SJCRH30 (cell line): ENCODE results near the gene C10orf67. TPM values are rescaled to one million over a fixed set of nuclear protein-coding genes. Genes with fewer than 3 reads are reported as not detected.
"Not testable (repeated sequence)": the region's sequence is repeated elsewhere in the genome, so short reads cannot be mapped to it uniquely, and the experiment has no call there.

Experiments used
- DNase-seq, 2 experiments: peaks; one replicate each; pipeline ENCODE4 v3.0.0-alpha.2; 2015 to 2020
- H3K27ac ChIP-seq: fragments of 250-450 bp; sonication (Bioruptor Pico); 2 replicates; pipeline ENCODE4 v1.5.1; 2020; ENCODE audit warnings: mild to moderate bottlenecking, moderate library complexity
- H3K27me3 ChIP-seq: fragments of 250-450 bp; sonication (Bioruptor Pico); 2 replicates; pipeline ENCODE4 v1.5.1; 2020; ENCODE audit warnings: mild to moderate bottlenecking, moderate library complexity
- H3K36me3 ChIP-seq: fragments of 250-450 bp; sonication (Bioruptor Pico); 2 replicates; pipeline ENCODE4 v1.5.1; 2020; ENCODE audit warnings: mild to moderate bottlenecking, moderate library complexity
- H3K4me1 ChIP-seq: fragments of 250-450 bp; sonication (Bioruptor Pico); 2 replicates; pipeline ENCODE4 v1.5.1; 2020; ENCODE audit warnings: mild to moderate bottlenecking, moderate library complexity
- H3K4me3 ChIP-seq: fragments of 250-450 bp; sonication (Bioruptor Pico); 2 replicates; pipeline ENCODE4 v1.5.1; 2020; ENCODE audit warnings: mild to moderate bottlenecking, moderate library complexity
- H3K9me3 ChIP-seq: fragments of 250-450 bp; sonication (Bioruptor Pico); replicated peaks from 2 replicates; pipeline ENCODE4 v1.5.1; 2020; ENCODE audit warnings: mild to moderate bottlenecking, moderate library complexity
- total RNA-seq: library from RNA; depleted of rRNA; stranded (reverse); fragments of >200 nt; shearing (Covaris generic); gene quantifications from 2 replicates; pipeline ENCODE4 v1.2.3, GENCODE V29; 2014

Gene C10orf67
- total RNA-seq, 1 experiment from 2014 or later: 0.16 TPM

DNA sequence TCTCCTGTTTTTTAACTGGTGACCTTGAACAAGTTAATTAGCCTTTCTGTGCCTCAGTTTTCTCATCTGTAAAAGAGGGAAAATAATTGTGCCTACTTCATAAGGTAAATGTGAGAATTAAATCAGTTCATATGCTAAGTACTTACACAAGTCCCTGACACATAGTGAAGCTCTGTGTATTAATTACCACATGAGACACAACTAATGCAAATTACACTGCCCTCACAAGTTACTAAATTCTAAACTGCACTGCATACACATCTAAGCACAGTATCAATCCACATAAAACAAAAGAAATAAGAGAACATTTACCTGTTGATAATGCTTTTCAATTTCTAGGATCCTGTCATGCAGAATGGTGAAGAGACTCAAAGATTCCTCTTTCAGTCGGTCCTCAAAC is 22.5 kb downstream of the C10orf67 start:
- Histone ChIP-seq H3K36me3 (no peaks in the 10 kb centered on the region), H3K9me3 (peaks cover 3% of the 10 kb centered on the region; the same call in 1 of the 2 replicates), H3K27me3 (no peaks in the 10 kb centered on the region), H3K4me1 (no peaks in the 10 kb centered on the region), H3K4me3 (no peak overlapping the region), H3K27ac (no peak overlapping the region)
- no peak for DNase-seq

DNA sequence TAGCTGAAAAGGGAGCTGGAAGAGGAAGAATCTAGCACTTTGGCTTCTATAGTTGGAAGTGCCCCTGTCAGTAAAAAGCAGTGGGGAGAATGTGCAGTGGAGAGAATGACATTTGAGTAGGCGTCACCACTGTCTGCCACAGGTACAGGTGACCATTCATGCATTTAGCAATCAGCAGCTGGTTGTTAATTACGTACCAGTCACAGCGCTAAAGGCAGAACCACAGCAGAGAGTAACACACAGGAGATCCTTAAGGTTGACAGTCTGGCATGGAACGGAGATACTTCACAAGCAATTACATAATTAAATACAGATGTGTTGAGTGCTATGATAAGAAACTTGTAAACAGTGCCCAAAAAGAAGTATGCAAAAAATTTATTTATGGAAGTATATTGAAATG is 24.8 kb downstream of the C10orf67 start:
- Histone ChIP-seq H3K4me1 (peaks cover 3% of the 10 kb centered on the region; the same call in 1 of the 2 replicates), H3K4me3 (no peak overlapping the region), H3K27me3 (no peaks in the 10 kb centered on the region), H3K9me3 (peaks cover 3% of the 10 kb centered on the region; the same call in 1 of the 2 replicates), H3K36me3 (no peaks in the 10 kb centered on the region), H3K27ac (no peak overlapping the region)
- DNase-seq: no peak

DNA sequence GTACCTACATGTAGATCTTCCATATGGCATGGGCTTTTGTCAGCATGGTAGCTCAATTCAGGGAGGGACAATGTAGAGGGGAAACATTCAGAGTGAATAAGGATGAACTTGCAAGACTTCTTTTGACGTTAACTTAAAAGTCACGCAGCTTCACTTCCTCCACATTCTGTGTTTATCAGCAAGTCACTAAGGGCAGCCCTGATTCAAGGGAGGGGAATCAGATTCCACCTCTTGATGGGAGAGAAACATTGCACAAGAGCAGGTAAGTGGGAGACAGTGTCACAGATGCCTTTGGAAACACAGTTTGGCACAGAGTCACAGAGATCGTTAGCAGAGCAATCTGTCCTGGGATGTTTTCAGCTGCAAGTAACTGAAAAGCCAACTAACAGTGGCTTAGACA is 26.2 kb downstream of the C10orf67 start:
- Histone ChIP-seq H3K36me3 (no peaks in the 10 kb centered on the region), H3K27me3 (no peaks in the 10 kb centered on the region), H3K4me1 (peaks cover 3% of the 10 kb centered on the region; the same call in 1 of the 2 replicates), H3K4me3 (no peak overlapping the region), H3K9me3 (peaks cover 3% of the 10 kb centered on the region; the same call in 1 of the 2 replicates), H3K27ac (no peak overlapping the region)
- no peak for DNase-seq

DNA sequence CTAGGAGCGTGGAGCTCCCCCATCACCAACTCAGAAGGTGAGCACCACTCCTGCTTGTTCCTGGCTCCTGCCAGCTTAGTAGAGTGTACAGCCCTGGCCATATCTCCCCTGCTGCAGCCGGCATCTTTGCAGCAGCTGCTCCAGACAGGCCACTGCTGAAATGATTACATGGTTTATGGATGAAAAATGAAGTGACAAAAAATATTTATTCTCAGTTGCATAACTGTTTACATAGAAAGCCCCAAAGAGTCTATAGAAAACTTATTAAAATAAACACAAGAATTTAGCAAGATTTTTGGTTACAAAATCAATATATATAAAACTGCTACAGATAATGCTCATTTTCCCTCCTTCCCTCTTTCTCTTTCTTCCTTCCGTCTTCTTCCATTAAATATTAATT is 27.2 kb downstream of the C10orf67 start:
- DNase-seq: peak in 1 of 2 experiments; percentile 34
- no peak overlapping the region for H3K4me3 ChIP-seq
- H3K27me3 ChIP-seq: no peaks in the 10 kb centered on the region
- no peak overlapping the region for H3K27ac ChIP-seq
- peaks cover under 1% of the 10 kb centered on the region; the same call in 1 of the 2 replicates for H3K9me3 ChIP-seq
- H3K4me1 ChIP-seq: peaks cover 3% of the 10 kb centered on the region; the same call in 1 of the 2 replicates
- H3K36me3 ChIP-seq: no peaks in the 10 kb centered on the region

DNA sequence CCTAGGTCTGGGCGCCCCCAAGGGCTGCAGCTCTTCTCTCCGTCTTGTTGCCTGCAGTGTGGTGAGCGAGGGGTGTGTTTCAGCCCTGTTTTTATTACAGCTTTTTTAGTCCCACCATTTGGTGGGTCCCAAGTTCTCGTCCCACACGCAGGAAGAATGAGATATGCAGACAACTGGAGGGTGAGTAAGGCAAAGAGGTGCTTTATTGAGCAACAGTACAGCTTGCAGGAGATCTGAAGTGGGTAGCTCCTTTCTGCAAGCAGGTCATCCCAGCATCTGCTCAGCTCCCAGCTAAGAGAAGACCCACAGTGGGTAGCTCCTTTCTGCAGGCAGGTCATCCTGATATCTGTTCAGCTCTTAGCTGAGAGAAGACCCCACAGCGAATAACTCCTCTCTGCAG is 28.2 kb downstream of the C10orf67 start:
- no peaks in the 10 kb centered on the region for H3K36me3 ChIP-seq
- no peaks in the 10 kb centered on the region for H3K9me3 ChIP-seq
- no peaks in the 10 kb centered on the region for H3K27me3 ChIP-seq
- no peak overlapping the region for H3K4me3 ChIP-seq
- peaks cover 3% of the 10 kb centered on the region; the same call in 1 of the 2 replicates for H3K4me1 ChIP-seq
- no peak for DNase-seq
- no peak overlapping the region for H3K27ac ChIP-seq

DNA sequence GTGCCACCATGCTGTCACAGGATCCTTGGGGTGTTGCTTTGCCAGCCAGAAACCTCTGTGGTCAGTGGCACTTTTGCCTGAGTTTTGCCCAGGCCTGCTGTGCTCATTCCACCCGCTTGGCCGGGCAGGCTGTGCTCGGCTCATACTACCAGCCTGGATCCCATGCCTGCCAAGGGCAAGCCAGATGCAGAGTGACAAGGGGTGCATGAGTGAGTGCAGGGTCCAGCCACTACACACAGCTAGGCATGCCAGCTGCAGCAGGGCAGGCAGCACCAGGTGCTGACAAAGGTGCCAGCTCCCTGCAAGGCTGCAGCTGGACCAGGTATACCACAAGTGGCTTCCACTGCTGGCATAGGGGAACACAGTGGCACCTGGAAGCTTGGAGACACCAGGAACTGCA is 28.6 kb downstream of the C10orf67 start:
- DNase-seq: no peak
- peaks cover 3% of the 10 kb centered on the region; the same call in 1 of the 2 replicates for H3K4me1 ChIP-seq
- H3K4me3 ChIP-seq: no peak overlapping the region
- H3K27me3 ChIP-seq: no peaks in the 10 kb centered on the region
- H3K36me3 ChIP-seq: no peaks in the 10 kb centered on the region
- no peak overlapping the region for H3K27ac ChIP-seq
- no peaks in the 10 kb centered on the region for H3K9me3 ChIP-seq

DNA sequence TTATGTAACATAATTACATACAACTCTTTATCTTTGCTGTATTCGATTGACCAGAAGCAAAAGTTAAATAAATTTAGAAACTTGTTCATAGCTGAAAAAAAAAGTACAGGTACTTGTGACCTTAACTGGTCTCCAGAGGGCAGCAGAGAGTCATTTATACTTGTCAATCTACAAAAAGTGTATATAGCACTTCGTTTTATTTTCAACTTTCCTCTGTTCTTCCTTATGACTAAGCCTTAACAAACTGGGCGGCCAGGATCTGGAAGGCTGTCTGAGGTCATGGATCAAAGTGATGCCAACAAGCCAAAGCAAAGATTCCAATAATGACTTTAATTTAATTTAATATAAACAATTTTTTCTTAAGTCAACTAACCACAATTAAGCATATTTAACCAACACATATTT is 29.8 kb downstream of the C10orf67 start:
- peak; percentile 73 to 90 for DNase-seq
- no peak overlapping the region for H3K4me3 ChIP-seq
- no peaks in the 10 kb centered on the region for H3K9me3 ChIP-seq
- H3K4me1 ChIP-seq: peaks cover 3% of the 10 kb centered on the region; the same call in 1 of the 2 replicates
- H3K27me3 ChIP-seq: no peaks in the 10 kb centered on the region
- H3K27ac ChIP-seq: no peak overlapping the region
- no peaks in the 10 kb centered on the region for H3K36me3 ChIP-seq

DNA sequence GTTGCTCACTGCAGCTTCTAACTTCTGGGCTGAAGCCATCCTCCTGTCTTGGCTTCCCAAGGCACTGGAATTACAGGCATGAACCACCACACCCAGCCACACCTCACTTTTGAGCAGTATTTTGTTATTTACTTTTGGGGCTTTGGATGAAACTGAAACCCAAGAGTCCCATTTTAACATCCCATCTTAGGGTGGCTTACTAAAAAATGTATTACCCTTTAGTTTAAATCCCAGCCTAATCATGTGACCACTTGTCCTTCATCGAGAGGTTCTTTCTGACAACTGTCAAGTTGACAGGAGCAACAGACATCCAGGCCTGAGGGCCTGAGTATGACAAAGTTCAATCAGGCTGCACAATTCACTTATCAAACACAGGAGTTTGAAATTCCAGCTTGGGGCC is 33.6 kb downstream of the C10orf67 start:
- Histone ChIP-seq H3K4me1 (peaks cover 3% of the 10 kb centered on the region; the same call in 1 of the 2 replicates), H3K4me3 (no peak overlapping the region), H3K27ac (no peak overlapping the region), H3K9me3 (no peaks in the 10 kb centered on the region), H3K27me3 (no peaks in the 10 kb centered on the region), H3K36me3 (no peaks in the 10 kb centered on the region)
- no peak for DNase-seq

DNA sequence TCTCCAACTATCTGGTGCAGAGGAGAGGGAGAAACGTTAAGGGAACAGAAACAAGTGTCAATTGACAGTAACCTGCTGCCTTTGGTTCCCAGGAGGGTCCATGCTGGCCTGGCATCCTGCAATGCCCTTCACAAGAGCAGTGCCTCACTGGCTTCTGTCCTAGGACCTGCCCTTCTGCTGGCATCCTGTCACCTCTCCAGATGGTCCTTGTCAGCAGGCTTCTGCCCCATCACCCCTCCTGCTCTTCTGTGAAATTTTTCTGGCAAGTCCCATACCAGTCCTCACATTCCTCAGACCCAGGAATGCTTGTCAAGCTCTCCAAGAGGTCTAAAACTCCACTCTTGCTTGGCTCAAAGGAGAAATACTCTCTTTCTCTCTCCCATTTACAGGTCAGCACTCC is 34.2 kb downstream of the C10orf67 start:
- no peak for DNase-seq
- no peaks in the 10 kb centered on the region for H3K36me3 ChIP-seq
- no peak overlapping the region for H3K4me3 ChIP-seq
- H3K27ac ChIP-seq: no peak overlapping the region
- peaks cover 3% of the 10 kb centered on the region; the same call in 1 of the 2 replicates for H3K4me1 ChIP-seq
- no peaks in the 10 kb centered on the region for H3K9me3 ChIP-seq
- H3K27me3 ChIP-seq: no peaks in the 10 kb centered on the region

DNA sequence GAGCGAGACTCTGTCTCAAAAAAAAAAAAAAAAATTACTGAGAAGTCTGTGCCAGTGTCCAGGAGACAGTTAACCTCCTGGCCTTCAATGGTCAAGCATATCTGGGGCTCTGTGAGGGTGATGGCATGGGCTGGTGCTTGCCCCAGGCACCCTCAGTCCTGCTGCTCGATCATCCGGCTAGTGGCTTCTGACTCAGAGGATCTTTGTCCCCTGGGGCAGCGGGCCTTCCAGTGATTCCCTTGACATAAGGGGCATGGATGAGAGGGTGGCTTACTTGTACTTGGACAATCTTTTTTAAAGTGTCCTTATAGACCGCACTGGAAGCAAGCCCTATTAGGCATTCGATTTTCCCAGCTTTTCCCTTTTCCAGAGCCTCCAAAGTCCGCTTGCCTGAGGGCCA is 44.6 kb downstream of the C10orf67 start:
- H3K4me3 ChIP-seq, DNase-seq, H3K36me3 ChIP-seq: not testable (repeated sequence)

DNA sequence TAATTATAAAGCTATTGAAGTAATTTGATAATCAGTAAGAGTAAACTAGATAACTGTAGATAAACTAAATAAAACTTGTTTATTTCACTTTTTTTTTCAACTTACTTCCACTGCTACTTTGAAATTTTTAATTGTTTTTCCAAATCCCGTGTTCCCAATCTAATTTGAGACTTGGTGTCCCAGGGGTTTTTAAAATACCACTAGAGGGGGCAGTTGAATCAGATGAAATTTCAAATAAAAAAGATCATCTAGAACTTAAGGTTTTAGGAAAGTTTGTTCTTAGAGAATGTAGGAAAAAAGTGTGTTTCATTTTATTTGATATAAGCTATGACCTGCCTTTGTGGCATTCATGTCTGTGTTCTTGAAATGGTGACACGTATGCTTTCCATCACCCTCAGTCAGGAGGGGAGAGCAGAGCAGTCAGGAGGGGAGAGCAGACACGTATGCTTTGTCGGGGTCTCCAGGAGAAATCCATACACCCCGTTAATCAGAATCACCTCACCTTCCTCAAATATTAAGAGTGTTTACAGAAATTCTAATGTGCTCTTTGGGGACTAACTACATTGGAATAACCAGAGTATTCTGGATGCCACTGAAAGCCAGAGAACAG is 49.9 kb downstream of the C10orf67 start:
- Histone ChIP-seq H3K36me3 (no peaks in the 10 kb centered on the region; the same call in 1 of the 2 replicates), H3K9me3 (no peaks in the 10 kb centered on the region), H3K4me3 (no peak overlapping the region), H3K27me3 (peaks cover 3% of the 10 kb centered on the region; the same call in 1 of the 2 replicates), H3K4me1 (no peaks in the 10 kb centered on the region), H3K27ac (no peak overlapping the region)
- DNase-seq: peak in 1 of 2 experiments; percentile 60

More for the DNA sequence above, 44.6 kb downstream of the C10orf67 start:
- not testable (repeated sequence) for H3K4me1 ChIP-seq, H3K9me3 ChIP-seq, H3K27ac ChIP-seq, H3K27me3 ChIP-seq

DNA sequence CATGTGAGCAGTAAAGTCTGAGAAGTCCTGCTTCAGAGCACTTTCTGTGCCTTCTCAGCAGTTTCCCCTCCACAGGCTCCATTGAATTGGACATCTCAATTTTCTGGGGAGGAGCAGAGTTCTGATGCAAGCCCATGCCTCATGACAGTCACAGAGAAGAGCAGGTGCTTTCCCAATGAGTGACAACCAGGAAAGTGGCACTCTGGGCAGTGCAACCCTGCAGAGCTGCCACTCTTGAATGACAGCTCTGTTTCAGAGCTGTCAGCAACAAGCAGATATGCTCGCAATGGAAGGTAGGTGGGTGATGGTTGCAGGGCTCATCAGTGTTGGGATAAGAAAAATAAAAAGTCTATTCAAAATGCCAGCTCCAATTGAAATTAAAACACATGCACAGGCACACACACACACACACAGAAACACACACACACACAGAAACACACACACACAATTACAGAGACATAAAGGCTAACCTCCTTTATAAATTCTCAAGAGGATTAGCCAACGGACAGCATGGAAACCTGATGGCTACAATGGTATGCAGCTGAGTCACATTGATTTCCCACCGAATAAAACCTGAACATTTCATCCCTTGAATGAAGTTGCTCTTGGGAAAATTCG is 50.5 kb downstream of the C10orf67 start:
- no peaks in the 10 kb centered on the region; the same call in 1 of the 2 replicates for H3K36me3 ChIP-seq
- H3K4me1 ChIP-seq: no peaks in the 10 kb centered on the region
- no peak for DNase-seq
- H3K4me3 ChIP-seq: no peak overlapping the region
- H3K27ac ChIP-seq: no peak overlapping the region
- H3K27me3 ChIP-seq: peaks cover 3% of the 10 kb centered on the region; the same call in 1 of the 2 replicates
- H3K9me3 ChIP-seq: no peaks in the 10 kb centered on the region

DNA sequence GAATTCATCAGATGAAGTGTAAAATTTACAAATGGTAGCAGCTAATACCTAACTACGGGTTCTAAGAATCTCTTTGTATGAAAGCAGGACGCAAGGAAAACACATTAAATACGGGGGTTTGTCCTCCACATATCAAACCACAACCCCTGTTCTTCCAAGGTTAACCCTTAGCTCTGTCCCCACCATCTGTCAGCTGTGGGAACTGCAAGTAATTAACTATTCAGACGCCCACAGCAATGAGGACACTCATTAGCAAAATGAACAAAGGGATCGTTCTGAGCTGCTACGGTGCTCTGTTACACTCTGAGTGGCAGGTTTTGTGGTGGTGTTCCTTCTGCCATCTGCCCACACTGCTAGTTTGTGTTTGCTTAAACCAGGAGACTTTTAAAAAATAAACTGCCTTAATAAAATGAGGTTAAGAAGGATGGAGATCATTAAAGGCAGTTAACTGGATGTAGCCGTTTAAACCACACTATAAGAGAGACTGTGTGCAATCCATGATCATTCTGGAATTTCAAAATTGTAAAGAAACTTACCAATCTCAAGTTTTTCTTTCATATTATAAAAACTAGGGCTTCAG is 51.4 kb downstream of the C10orf67 start:
- peak; percentile 65 to 88 for DNase-seq
- no peak overlapping the region for H3K27ac ChIP-seq
- H3K36me3 ChIP-seq: no peaks in the 10 kb centered on the region; the same call in 1 of the 2 replicates
- H3K9me3 ChIP-seq: no peaks in the 10 kb centered on the region
- H3K4me3 ChIP-seq: no peak overlapping the region
- H3K27me3 ChIP-seq: peaks cover 3% of the 10 kb centered on the region; the same call in 1 of the 2 replicates
- H3K4me1 ChIP-seq: no peaks in the 10 kb centered on the region

DNA sequence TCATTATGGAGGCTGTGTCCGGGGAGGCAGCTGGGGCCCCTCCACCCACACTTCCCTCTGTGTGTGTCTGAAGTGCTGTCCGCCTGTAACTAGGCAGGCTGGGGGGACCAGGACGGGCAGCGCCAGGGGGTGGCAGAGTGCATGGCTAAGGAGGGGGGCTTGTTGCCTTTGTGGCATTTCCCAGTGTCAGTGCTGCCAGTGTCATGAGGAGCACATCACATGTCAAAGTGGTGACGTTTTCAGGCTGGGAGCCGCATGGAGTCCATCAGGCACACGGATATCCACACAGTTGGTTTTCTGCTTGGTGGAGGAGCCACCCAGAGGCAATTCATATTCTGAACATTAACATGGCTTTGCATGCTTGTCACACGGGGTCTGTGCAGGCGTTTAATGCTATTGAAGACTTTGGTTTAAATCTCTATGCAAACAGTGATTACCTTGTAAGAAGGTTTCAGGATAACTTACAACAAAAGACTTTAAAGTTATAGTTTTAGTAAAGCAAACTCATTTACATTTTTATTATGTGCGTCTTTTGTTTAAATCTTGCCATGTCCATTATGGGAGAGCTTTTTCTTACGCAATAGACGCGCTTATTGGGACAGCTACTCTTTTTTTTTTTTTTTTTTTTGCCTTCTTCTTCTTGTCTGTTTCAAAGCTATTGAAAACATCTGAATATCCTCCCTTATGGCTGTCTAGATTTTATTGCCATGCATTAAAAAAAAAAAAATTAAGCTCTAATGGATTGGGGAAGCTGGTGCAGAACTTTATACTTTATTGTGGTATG is 52.9 kb downstream of the C10orf67 start:
- Histone ChIP-seq H3K4me3 (no peak overlapping the region), H3K9me3 (no peaks in the 10 kb centered on the region), H3K36me3 (no peaks in the 10 kb centered on the region; the same call in 1 of the 2 replicates), H3K27ac (no peak overlapping the region), H3K4me1 (no peaks in the 10 kb centered on the region), H3K27me3 (peaks cover 3% of the 10 kb centered on the region; the same call in 1 of the 2 replicates)
- DNase-seq: peak in 1 of 2 experiments; percentile 37
